Kidney (tissue), 14 donors: ENCODE results near the gene DHRS2. TPM values are rescaled to one million over a fixed set of nuclear protein-coding genes. Genes with fewer than 3 reads are reported as not detected.

Experiments
- DNase-seq, 5 donors: peaks; one replicate each; pipeline ENCODE4 v3.0.0-alpha.2; 2013 to 2020
- FAIRE-seq: peaks from 2 replicates; lab custom pipeline; 2012; peaks lifted over from hg19 to GRCh38; lab: Jason Lieb, UNC
- H3K27ac ChIP-seq, 2 donors: one replicate each; pipeline ENCODE4 v1.7.0; 2013; ENCODE audit warnings: low read depth in 2 of 2, low read length in 2 of 2, inconsistent platforms in 1 of 2
- H3K27me3 ChIP-seq: one replicate; pipeline ENCODE4 v1.7.1; 2013; ENCODE audit warnings: low read length, inconsistent platforms; ENCODE audit not compliant: control insufficient read depth, insufficient read depth
- H3K36me3 ChIP-seq, 3 donors: one replicate each; pipeline versions ENCODE4 v1.7.0 to v1.7.1; 2013; ENCODE audit warnings: low read length in 3 of 3, control low read depth in 1 of 3, inconsistent platforms in 1 of 3; ENCODE audit not compliant: insufficient read depth in 3 of 3, control insufficient read depth in 2 of 3
- H3K4me1 ChIP-seq, 3 donors: one replicate each; pipeline versions ENCODE4 v1.7.0 to v1.7.1; 2013; ENCODE audit warnings: low read length in 3 of 3, inconsistent platforms in 1 of 3, low read depth in 1 of 3; ENCODE audit not compliant: control insufficient read depth in 2 of 3, insufficient read depth in 2 of 3
- H3K4me3 ChIP-seq, 3 donors: one replicate each; pipeline versions ENCODE4 v1.7.0 to v1.8.1; 2013; ENCODE audit warnings: low read length in 3 of 3, control low read depth in 1 of 3, inconsistent platforms in 1 of 3
- H3K9ac ChIP-seq, 3 donors: one replicate each; pipeline versions ENCODE4 v1.7.0 to v1.7.1; 2013; ENCODE audit warnings: low read length in 3 of 3, control low read depth in 1 of 3, inconsistent platforms in 1 of 3
- H3K9me3 ChIP-seq, 3 donors: one replicate each; pipeline versions ENCODE4 v1.7.0 to v1.7.1; 2013; ENCODE audit warnings: low read length in 3 of 3, control low read depth in 1 of 3, inconsistent platforms in 1 of 3; ENCODE audit not compliant: control insufficient read depth in 2 of 3, insufficient read depth in 1 of 3
- CTCF ChIP-seq: IDR thresholded peaks from 3 replicates; pipeline ENCODE4 v1.5.1; 2012; ENCODE audit warnings: mild to moderate bottlenecking, moderate library complexity, borderline replicate concordance; ENCODE audit not compliant: insufficient read depth; ENCODE audit errors: extremely low read depth
- intact Hi-C: fragments of 100-400 bp; cut with DNase I; formaldehyde crosslinking; loops from one replicate; pipeline ENCODE4 v1.11.1; 2022
- polyA plus RNA-seq: library from polyadenylated mRNA; stranded (reverse); fragments of 350-450 nt; fragmentation: Illumina TruSeq; extraction: RNeasy Lipid Tissue Mini Kit (QIAGEN cat#74804); gene quantifications from one replicate; pipeline ENCODE4 v1.2.3, GENCODE V29; 2014; ENCODE audit warnings: low read depth, low replicate concordance; ENCODE audit not compliant: insufficient read depth
- total RNA-seq: library from RNA; stranded (reverse); fragmentation: NEBNext Ultra II Directional; extraction: Animal tissue kit (Norgen Biotek cat#: 25700); gene quantifications from one replicate; pipeline ENCODE4 v1.2.1, GENCODE V29; 2021
- donor health status: control.
- donor health status: control.
- donor health status: control.
- donor health status: control.
- donor health status: control.
- donor health status: DM: yes; HTN: yes; CAD: no.
- donor health status: Normal renal cell carcinoma (clear cell type).

DHRS2 gene
- total and polyA plus RNA-seq, 2 donors from 2014 or later = 0.31 to 2.4 TPM

GRCh38 chr14:23654231-23654630, 18.1 kb downstream of the DHRS2 start:
- intact Hi-C loops = no loop called here
- no peak overlapping the region for H3K9ac ChIP-seq
- H3K9me3 ChIP-seq = no peaks in the 10 kb centered on the region
- FAIRE-seq (no peak), DNase-seq (no peak)
- no peak overlapping the region for H3K27ac ChIP-seq
- TF ChIP-seq CTCF = no peak
- no peaks in the 10 kb centered on the region for H3K27me3 ChIP-seq
- H3K36me3 ChIP-seq = no peaks in the 10 kb centered on the region
- no peaks in the 10 kb centered on the region for H3K4me1 ChIP-seq
- no peak overlapping the region for H3K4me3 ChIP-seq

- intact Hi-C loops = no loop called here
- TF ChIP-seq CTCF = no peak
- no peak overlapping the region for H3K27ac ChIP-seq
- H3K4me1 ChIP-seq = no peaks in the 10 kb centered on the region
- FAIRE-seq (no peak), DNase-seq (no peak)
- H3K27me3 ChIP-seq = no peaks in the 10 kb centered on the region
- H3K36me3 ChIP-seq = no peaks in the 10 kb centered on the region
- H3K9ac ChIP-seq = no peak overlapping the region
- no peak overlapping the region for H3K4me3 ChIP-seq
- H3K9me3 ChIP-seq = no peaks in the 10 kb centered on the region
Measured at GRCh38 chr14:23657959-23658470, 21.9 kb downstream of the DHRS2 start.

GRCh38 chr14:23660290-23661226, 24.4 kb downstream of the DHRS2 start:
- TF ChIP-seq CTCF = no peak
- DNase-seq = no peak
- intact Hi-C loops = no loop called here
- H3K4me1 ChIP-seq = no peaks in the 10 kb centered on the region
- no peak for FAIRE-seq
- H3K4me3 ChIP-seq = no peak overlapping the region
- H3K27ac ChIP-seq = no peak overlapping the region
- H3K27me3 ChIP-seq = no peaks in the 10 kb centered on the region
- no peaks in the 10 kb centered on the region for H3K36me3 ChIP-seq
- no peak overlapping the region for H3K9ac ChIP-seq
- no peaks in the 10 kb centered on the region for H3K9me3 ChIP-seq
